ENCODE results near the gene FERMT3. TPM values are rescaled to one million over a fixed set of nuclear protein-coding genes. Genes with fewer than 3 reads are reported as not detected.
A peak's percentile ranks its signal among the peaks of the same experiment; 100 is the strongest.

Gene FERMT3
- total RNA-seq, 1 experiment from 2014 or later: 10.6 TPM

DNA sequence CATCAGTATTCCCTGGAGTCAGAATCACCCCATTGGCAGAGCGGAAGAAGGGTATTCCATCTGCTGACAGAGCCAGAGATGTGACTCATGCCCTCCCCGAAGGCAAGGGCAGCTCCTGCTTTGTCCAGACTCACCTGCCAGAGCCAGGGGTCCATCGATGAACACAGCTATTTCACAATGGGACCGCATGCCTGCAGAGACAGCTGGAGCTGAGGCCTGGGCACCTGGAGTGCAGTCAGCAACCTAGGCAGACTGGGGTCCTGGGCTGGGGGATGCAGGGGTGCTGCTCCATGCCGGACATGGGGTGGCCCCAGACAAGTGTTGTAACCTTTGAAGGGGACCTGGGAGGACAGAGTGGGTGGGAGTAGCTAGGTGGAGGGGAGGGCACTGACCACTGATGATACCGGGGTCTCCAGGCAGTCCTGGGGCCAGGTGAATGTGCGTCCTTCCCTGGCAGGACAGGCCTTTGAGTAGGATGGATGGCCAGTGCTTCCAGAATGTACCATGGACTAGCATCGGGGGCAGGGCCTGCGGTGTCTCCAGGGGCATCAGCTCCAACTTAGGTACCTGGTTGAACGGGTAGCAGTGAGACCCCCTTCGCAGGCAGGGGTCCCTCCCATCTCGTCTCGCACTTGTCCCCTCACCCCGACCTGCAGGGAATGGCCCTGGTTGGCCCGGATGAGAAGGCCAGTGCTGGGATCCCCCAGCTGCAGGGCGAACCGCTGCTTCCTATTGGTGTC is 17.8 kb downstream of the FERMT3 start:
- no peaks in the 10 kb centered on the region for H3K9me3 Mint-ChIP-seq

More for the DNA sequence above, 17.8 kb downstream of the FERMT3 start:
- Histone ChIP-seq H3T11ph (ENCODE audit: low read length) (no peak overlapping the region), H3K9me3 (ENCODE audit: control insufficient read depth, low read depth, low read length) (no peaks in the 10 kb centered on the region), H3K23ac (ENCODE audit: insufficient read length, low read depth, low read length) (no peak overlapping the region), H3K14ac (ENCODE audit: insufficient read depth, low read length) (no peak overlapping the region; the same call in 1 of the 2 replicates), H2BK120ac (ENCODE audit: low read depth, low read length, poor library complexity, severe bottlenecking) (no peak overlapping the region), H4K8ac (replicated peaks; ENCODE audit: insufficient read length, low read depth, low read length) (no peak overlapping the region), H3K4ac (ENCODE audit: low read depth, low read length) (no peak overlapping the region), H4K5ac (ENCODE audit: insufficient read length, low read depth, low read length) (no peak overlapping the region), H3K27ac (ENCODE audit: insufficient read length, low read depth, low read length) (no peak overlapping the region), H4K20me1 (ENCODE audit: control insufficient read depth, insufficient read depth, insufficient read length) (no peaks in the 10 kb centered on the region), H2BK15ac (ENCODE audit: low read depth, low read length) (no peak overlapping the region), H2AFZ (ENCODE audit: low read length) (no peak overlapping the region), H3K18ac (ENCODE audit: insufficient read length, low read depth, low read length) (no peak overlapping the region), H3K4me2 (ENCODE audit: insufficient read depth, insufficient read length, low read length) (no peak overlapping the region), H2BK12ac (ENCODE audit: insufficient read length, low read depth, low read length) (no peak overlapping the region), H3K9ac (ENCODE audit: extremely low read depth, insufficient read length, low read length) (no peak overlapping the region), H3K79me1 (ENCODE audit: insufficient read depth, low read depth, low read length, poor library complexity, severe bottlenecking) (no peaks in the 10 kb centered on the region), H2BK20ac (ENCODE audit: low read depth, low read length, poor library complexity, severe bottlenecking) (no peak overlapping the region), H2BK5ac (ENCODE audit: insufficient read length, low read length) (no peak overlapping the region), H4K91ac (ENCODE audit: insufficient read length, low read depth, low read length) (no peak overlapping the region), H3K4me1 (ENCODE audit: insufficient read depth, low read length) (no peaks in the 10 kb centered on the region), H3K79me2 (ENCODE audit: insufficient read depth, low read length) (no peaks in the 10 kb centered on the region), H3K23me2 (ENCODE audit: insufficient read length, low read depth, low read length, poor library complexity, severe bottlenecking) (peaks cover 15% of the 10 kb centered on the region), H3K27me3 (ENCODE audit: insufficient read depth, low read length) (no peaks in the 10 kb centered on the region), H3K56ac (ENCODE audit: insufficient read length, low read depth, low read length) (no peak overlapping the region), H2AK5ac (ENCODE audit: insufficient read length, low read length) (no peak overlapping the region)
- peak overlapping the region in 1 of 2 experiments; percentile 91; a peak in 2 of 5 replicates for H3K4me3 Mint-ChIP-seq
- H3K27me3 Mint-ChIP-seq (ENCODE audit: low read depth): no peaks in the 10 kb centered on the region
- peaks cover 15 to 17% of the 10 kb centered on the region in 2 experiments for H3K4me1 Mint-ChIP-seq
- H3K27ac Mint-ChIP-seq: peak overlapping the region in 1 of 3 experiments; percentile 42; a peak in 1 of 7 replicates
- DNase-seq: no peak
- WGBS (ENCODE audit: extremely low coverage, insufficient read length, low lambda C conversion rate): no CpG with 5 or more reads among the region's 17 CpGs
- no peak for TF ChIP-seq CTCF (conservative IDR thresholded peaks at IDR 0.05)
- H3K36me3 Mint-ChIP-seq (ENCODE audit: insufficient read depth in 1 of 3, low read depth in 3 of 3): peaks cover 0 to 16% (median 14%) of the 10 kb centered on the region in 3 experiments; a peak in 4 of 7 replicates
